ENCODE measurements around the gene GHDC.
"Not testable (repeated sequence)": the region's sequence is repeated elsewhere in the genome, so short reads cannot be mapped to it uniquely, and the experiment has no call there.

DNA sequence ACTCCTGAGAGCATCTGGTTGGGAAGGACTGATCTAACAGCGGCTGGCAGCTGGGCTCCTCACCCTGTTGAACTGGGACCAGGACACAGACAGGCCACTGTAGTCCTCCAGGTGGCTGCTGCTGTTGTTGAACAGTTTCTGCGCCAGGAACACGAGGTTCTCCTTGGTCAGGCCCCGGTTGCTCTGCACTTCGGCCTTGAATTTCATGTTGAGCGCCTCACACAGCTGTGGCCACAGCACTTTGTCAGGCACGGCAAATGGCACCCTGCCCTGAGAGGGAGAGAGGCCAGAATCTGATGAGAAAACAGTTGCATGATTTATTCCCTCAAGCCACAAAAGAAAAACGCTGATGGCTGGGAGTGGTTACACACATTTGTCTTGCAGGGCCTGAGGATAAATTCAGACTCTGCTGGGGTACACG, 17.6 kb upstream of the GHDC start:
- TF ChIP-seq, protein P1, sequence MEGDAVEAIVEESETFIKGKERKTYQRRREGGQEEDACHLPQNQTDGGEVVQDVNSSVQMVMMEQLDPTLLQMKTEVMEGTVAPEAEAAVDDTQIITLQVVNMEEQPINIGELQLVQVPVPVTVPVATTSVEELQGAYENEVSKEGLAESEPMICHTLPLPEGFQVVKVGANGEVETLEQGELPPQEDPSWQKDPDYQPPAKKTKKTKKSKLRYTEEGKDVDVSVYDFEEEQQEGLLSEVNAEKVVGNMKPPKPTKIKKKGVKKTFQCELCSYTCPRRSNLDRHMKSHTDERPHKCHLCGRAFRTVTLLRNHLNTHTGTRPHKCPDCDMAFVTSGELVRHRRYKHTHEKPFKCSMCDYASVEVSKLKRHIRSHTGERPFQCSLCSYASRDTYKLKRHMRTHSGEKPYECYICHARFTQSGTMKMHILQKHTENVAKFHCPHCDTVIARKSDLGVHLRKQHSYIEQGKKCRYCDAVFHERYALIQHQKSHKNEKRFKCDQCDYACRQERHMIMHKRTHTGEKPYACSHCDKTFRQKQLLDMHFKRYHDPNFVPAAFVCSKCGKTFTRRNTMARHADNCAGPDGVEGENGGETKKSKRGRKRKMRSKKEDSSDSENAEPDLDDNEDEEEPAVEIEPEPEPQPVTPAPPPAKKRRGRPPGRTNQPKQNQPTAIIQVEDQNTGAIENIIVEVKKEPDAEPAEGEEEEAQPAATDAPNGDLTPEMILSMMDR (conservative IDR thresholded peaks at IDR 0.05) = not testable (repeated sequence)
- not testable (repeated sequence) for TF ChIP-seq EZH2 (IDR thresholded peaks at IDR 0.05; ENCODE audit: low read depth)
